HepG2 (cell line): ENCODE measurements around the gene DLG5.

Experiments
- ASH2L ChIP-seq: fragments of 300-600, 200-600 bp; sonication (generic); IDR thresholded peaks from 2 replicates; pipeline ENCODE4 v1.7.0; 2017; ENCODE audit warnings: low read depth, mild to moderate bottlenecking, moderate library complexity, mixed read lengths, low read length; ENCODE audit not compliant: insufficient read length
- BORCS8-MEF2B ChIP-seq: sonication (generic); formaldehyde crosslinking; IDR thresholded peaks from 2 replicates; pipeline ENCODE4 v1.8.0; 2022; ENCODE audit warnings: mild to moderate bottlenecking, missing genetic modification reagents
- ELF3 ChIP-seq: IDR thresholded peaks from 2 replicates; pipeline ENCODE4 v1.6.1; 2016; ENCODE audit warnings: missing genetic modification reagents, missing compliant biosample characterization
- NR2C2 ChIP-seq: sonication (generic); formaldehyde crosslinking; IDR thresholded peaks from 2 replicates; pipeline ENCODE4 v1.4.0; 2020; ENCODE audit warnings: missing genetic modification reagents, mild to moderate bottlenecking, moderate library complexity, borderline replicate concordance
- PHF5A ChIP-seq: IDR thresholded peaks from one replicate; pipeline ENCODE4 v1.6.1; 2018; ENCODE audit warnings: low read depth, missing genetic modification reagents; ENCODE audit not compliant: unreplicated experiment
- SIN3A ChIP-seq: IDR thresholded peaks from 2 replicates; pipeline ENCODE4 v1.6.1; 2011; ENCODE audit warnings: low read depth, mild to moderate bottlenecking, control low read depth, low read length, borderline replicate concordance
- SP1 ChIP-seq, 2 experiments: fragments of 450-650 bp in 1 of 2; sonication (generic) in 1 of 2; formaldehyde crosslinking in 1 of 2; IDR thresholded peaks; 2 replicates each; pipeline versions ENCODE4 v1.4.0 to v1.6.1; 2016 to 2020; ENCODE audit warnings: missing genetic modification reagents in 1 of 2
- TAF15 ChIP-seq: fragments of 200-400 bp; formaldehyde crosslinking; IDR thresholded peaks from one replicate; pipeline ENCODE4 v1.6.1; 2018; ENCODE audit warnings: mild to moderate bottlenecking, low read depth, low read length; ENCODE audit not compliant: poor library complexity, severe bottlenecking
- TF ChIP-seq, protein P1 (sequence below), 2 experiments: IDR thresholded peaks; 2 replicates each; pipeline ENCODE4 v1.6.1; 2011 to 2012; ENCODE audit warnings: low read length in 2 of 2, borderline replicate concordance in 1 of 2, low read depth in 1 of 2, mild to moderate bottlenecking in 1 of 2, moderate library complexity in 1 of 2
- TF ChIP-seq, protein P2 (sequence below): sonication (generic); formaldehyde crosslinking; IDR thresholded peaks from 2 replicates; pipeline ENCODE4 v1.5.0; 2020; ENCODE audit warnings: mild to moderate bottlenecking, missing genetic modification reagents, moderate library complexity
- TF ChIP-seq, protein P3 (sequence below): sonication (generic); formaldehyde crosslinking; IDR thresholded peaks from 2 replicates; pipeline ENCODE4 v1.4.0; 2020; ENCODE audit warnings: missing genetic modification reagents, borderline replicate concordance
- TF ChIP-seq, protein P4 (sequence below): sonication (generic); formaldehyde crosslinking; IDR thresholded peaks from 2 replicates; pipeline ENCODE4 v1.8.0; 2022; ENCODE audit warnings: missing genetic modification reagents, mild to moderate bottlenecking, borderline replicate concordance

DNA sequence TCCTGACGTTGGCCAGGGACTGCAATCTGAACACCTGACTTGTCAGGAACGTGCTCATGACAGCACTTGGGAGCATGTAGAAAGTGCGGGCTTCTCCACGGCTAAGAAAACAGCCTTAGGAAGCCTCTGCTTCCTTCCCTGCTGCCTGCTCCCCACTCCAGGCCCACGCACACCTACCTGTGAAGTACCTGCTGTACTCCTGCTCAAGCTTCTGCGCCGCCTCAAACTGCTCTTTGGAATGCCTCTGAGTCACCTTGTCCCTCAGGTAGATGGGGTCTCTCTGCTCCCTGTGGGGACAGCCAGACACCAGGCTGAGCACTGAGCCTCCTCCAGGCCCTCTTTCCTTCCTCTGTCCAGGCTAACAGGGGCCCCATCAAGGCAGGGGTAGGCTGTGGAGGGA is 132.7 kb downstream of the DLG5 start:
- TF ChIP-seq, protein P1, sequence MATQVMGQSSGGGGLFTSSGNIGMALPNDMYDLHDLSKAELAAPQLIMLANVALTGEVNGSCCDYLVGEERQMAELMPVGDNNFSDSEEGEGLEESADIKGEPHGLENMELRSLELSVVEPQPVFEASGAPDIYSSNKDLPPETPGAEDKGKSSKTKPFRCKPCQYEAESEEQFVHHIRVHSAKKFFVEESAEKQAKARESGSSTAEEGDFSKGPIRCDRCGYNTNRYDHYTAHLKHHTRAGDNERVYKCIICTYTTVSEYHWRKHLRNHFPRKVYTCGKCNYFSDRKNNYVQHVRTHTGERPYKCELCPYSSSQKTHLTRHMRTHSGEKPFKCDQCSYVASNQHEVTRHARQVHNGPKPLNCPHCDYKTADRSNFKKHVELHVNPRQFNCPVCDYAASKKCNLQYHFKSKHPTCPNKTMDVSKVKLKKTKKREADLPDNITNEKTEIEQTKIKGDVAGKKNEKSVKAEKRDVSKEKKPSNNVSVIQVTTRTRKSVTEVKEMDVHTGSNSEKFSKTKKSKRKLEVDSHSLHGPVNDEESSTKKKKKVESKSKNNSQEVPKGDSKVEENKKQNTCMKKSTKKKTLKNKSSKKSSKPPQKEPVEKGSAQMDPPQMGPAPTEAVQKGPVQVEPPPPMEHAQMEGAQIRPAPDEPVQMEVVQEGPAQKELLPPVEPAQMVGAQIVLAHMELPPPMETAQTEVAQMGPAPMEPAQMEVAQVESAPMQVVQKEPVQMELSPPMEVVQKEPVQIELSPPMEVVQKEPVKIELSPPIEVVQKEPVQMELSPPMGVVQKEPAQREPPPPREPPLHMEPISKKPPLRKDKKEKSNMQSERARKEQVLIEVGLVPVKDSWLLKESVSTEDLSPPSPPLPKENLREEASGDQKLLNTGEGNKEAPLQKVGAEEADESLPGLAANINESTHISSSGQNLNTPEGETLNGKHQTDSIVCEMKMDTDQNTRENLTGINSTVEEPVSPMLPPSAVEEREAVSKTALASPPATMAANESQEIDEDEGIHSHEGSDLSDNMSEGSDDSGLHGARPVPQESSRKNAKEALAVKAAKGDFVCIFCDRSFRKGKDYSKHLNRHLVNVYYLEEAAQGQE (IDR thresholded peaks at IDR 0.05; ENCODE audit: borderline replicate concordance in 1 of 2, low read depth in 1 of 2, low read length in 2 of 2), result no peak
- TF ChIP-seq TAF15, result no peak
- no peak for TF ChIP-seq SP1 (IDR thresholded peaks at IDR 0.05)
- no peak for TF ChIP-seq SP1 (CRISPR knock-in tag; IDR thresholded peaks at IDR 0.05)
- TF ChIP-seq, protein P2, sequence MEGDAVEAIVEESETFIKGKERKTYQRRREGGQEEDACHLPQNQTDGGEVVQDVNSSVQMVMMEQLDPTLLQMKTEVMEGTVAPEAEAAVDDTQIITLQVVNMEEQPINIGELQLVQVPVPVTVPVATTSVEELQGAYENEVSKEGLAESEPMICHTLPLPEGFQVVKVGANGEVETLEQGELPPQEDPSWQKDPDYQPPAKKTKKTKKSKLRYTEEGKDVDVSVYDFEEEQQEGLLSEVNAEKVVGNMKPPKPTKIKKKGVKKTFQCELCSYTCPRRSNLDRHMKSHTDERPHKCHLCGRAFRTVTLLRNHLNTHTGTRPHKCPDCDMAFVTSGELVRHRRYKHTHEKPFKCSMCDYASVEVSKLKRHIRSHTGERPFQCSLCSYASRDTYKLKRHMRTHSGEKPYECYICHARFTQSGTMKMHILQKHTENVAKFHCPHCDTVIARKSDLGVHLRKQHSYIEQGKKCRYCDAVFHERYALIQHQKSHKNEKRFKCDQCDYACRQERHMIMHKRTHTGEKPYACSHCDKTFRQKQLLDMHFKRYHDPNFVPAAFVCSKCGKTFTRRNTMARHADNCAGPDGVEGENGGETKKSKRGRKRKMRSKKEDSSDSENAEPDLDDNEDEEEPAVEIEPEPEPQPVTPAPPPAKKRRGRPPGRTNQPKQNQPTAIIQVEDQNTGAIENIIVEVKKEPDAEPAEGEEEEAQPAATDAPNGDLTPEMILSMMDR (CRISPR knock-in tag), result no peak
- TF ChIP-seq BORCS8-MEF2B, result no peak
- TF ChIP-seq, protein P3, sequence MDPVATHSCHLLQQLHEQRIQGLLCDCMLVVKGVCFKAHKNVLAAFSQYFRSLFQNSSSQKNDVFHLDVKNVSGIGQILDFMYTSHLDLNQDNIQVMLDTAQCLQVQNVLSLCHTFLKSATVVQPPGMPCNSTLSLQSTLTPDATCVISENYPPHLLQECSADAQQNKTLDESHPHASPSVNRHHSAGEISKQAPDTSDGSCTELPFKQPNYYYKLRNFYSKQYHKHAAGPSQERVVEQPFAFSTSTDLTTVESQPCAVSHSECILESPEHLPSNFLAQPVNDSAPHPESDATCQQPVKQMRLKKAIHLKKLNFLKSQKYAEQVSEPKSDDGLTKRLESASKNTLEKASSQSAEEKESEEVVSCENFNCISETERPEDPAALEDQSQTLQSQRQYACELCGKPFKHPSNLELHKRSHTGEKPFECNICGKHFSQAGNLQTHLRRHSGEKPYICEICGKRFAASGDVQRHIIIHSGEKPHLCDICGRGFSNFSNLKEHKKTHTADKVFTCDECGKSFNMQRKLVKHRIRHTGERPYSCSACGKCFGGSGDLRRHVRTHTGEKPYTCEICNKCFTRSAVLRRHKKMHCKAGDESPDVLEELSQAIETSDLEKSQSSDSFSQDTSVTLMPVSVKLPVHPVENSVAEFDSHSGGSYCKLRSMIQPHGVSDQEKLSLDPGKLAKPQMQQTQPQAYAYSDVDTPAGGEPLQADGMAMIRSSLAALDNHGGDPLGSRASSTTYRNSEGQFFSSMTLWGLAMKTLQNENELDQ (CRISPR knock-in tag), result no peak
- no peak for TF ChIP-seq ELF3 (CRISPR knock-in tag)
- TF ChIP-seq, protein P4, sequence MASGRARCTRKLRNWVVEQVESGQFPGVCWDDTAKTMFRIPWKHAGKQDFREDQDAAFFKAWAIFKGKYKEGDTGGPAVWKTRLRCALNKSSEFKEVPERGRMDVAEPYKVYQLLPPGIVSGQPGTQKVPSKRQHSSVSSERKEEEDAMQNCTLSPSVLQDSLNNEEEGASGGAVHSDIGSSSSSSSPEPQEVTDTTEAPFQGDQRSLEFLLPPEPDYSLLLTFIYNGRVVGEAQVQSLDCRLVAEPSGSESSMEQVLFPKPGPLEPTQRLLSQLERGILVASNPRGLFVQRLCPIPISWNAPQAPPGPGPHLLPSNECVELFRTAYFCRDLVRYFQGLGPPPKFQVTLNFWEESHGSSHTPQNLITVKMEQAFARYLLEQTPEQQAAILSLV, result no peak
- no peak for TF ChIP-seq ASH2L
- TF ChIP-seq NR2C2 (CRISPR knock-in tag), result no peak
- TF ChIP-seq PHF5A (CRISPR knock-in tag), result no peak
- no peak for TF ChIP-seq SIN3A
